HG02970 (cell line): Measurements from ENCODE around the gene KLLN.
"Not testable (repeated sequence)": the region's sequence is repeated elsewhere in the genome, so short reads cannot be mapped to it uniquely, and the experiment has no call there.

Source experiments
- ATAC-seq: cut with Tn5 transposase; IDR thresholded peaks from one replicate; pipeline ENCODE4 v1.9.1; 2021; ENCODE audit warnings: mild to moderate bottlenecking, moderate library complexity, moderate number of reproducible peaks; ENCODE audit not compliant: unreplicated experiment, low FRiP score

The KLLN gene

GRCh38 chr10:87867453-87867852, 4.1 kb upstream of the KLLN start:
- no peak for ATAC-seq

GRCh38 chr10:87866412-87866974, 3.2 kb upstream of the KLLN start:
- no peak for ATAC-seq

GRCh38 chr10:87865241-87865881, 2.0 kb upstream of the KLLN start:
- ATAC-seq = no peak

GRCh38 chr10:87864496-87865059, 1.2 kb upstream of the KLLN start:
- ATAC-seq = no peak

- not testable (repeated sequence) for ATAC-seq
Observed at GRCh38 chr10:87863951-87864495, 690 bp upstream of the KLLN start.

GRCh38 chr10:87862679-87863052, 667 bp downstream of the KLLN start:
- no peak for ATAC-seq

- peak; percentile 48 for ATAC-seq
Observed at GRCh38 chr10:87861953-87862678, 1.2 kb downstream of the KLLN start.

GRCh38 chr10:87861566-87861952, 1.8 kb downstream of the KLLN start:
- ATAC-seq = peak; percentile 11

GRCh38 chr10:87860816-87861403, 2.4 kb downstream of the KLLN start:
- ATAC-seq = no peak

- ATAC-seq = no peak
Observed at GRCh38 chr10:87860156-87860795, 3.1 kb downstream of the KLLN start.

GRCh38 chr10:87855665-87856064, 7.7 kb downstream of the KLLN start:
- not testable (repeated sequence) for ATAC-seq

- ATAC-seq = not testable (repeated sequence)
Observed at GRCh38 chr10:87855247-87855646, 8.1 kb downstream of the KLLN start.

GRCh38 chr10:87852089-87852488, 11.2 kb downstream of the KLLN start:
- ATAC-seq = no peak

- no peak for ATAC-seq
Observed at GRCh38 chr10:87850742-87851205, 12.6 kb downstream of the KLLN start.

GRCh38 chr10:87849001-87849400, 14.3 kb downstream of the KLLN start:
- ATAC-seq = no peak

GRCh38 chr10:87847550-87847949, 15.8 kb downstream of the KLLN start:
- ATAC-seq = no peak

- not testable (repeated sequence) for ATAC-seq
Observed at GRCh38 chr10:87846711-87847110, 16.6 kb downstream of the KLLN start.

- ATAC-seq = no peak
Observed at GRCh38 chr10:87846023-87846422, 17.3 kb downstream of the KLLN start.

GRCh38 chr10:87845624-87845998, 17.7 kb downstream of the KLLN start:
- ATAC-seq = no peak
